Measurements from ENCODE around the gene GOT2. TPM values are rescaled to one million over a fixed set of nuclear protein-coding genes. Genes with fewer than 3 reads are reported as not detected.

The GOT2 gene
- total and polyA plus RNA-seq, 2 of the 8 experiments (the other 6 are each of a cell fraction or from before 2014, with no cell fraction given) = 62.9 to 223 TPM

DNA sequence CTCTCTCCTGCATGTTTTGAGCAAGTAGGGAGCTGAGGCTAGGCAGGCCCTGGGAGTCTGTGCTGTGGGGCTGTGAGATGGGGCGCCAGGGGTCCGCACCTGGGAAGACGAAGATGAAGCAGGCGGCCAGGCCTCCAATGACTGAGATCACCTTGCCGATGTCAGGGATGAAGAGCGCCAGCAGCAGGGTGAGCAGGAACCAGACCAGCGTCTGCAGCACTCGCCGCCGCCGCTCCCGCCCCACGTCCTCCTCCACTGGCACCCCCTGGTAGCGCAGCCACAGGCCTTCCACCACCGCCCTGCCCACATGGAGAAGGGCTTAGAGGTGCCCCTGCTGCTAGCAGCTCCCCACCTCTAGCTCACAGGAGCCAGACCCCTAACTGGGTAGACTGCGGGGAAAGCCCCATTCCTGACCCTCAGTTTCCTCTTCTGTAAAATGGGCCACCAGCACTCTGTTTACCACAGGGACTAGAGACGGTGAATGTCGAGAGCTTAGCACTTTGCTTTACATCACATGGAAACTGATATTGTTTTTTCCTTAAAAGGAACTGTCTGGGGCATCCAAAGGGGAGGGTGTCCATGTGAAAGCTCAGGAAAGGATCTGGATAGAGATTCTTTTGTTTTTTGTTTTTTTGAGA is 63.1 kb downstream of the GOT2 start (continued):
- TF ChIP-seq YY1 (IDR thresholded peaks at IDR 0.05; ENCODE audit: low read depth, low read length) (no peak), JUND (IDR thresholded peaks at IDR 0.05; ENCODE audit: low read length) (no peak), NANOG (IDR thresholded peaks at IDR 0.05; ENCODE audit: insufficient read depth, low read depth, low read length, poor library complexity, severe bottlenecking) (no peak), CREB1 (IDR thresholded peaks at IDR 0.05) (no peak)
- TF ChIP-seq, protein P1, sequence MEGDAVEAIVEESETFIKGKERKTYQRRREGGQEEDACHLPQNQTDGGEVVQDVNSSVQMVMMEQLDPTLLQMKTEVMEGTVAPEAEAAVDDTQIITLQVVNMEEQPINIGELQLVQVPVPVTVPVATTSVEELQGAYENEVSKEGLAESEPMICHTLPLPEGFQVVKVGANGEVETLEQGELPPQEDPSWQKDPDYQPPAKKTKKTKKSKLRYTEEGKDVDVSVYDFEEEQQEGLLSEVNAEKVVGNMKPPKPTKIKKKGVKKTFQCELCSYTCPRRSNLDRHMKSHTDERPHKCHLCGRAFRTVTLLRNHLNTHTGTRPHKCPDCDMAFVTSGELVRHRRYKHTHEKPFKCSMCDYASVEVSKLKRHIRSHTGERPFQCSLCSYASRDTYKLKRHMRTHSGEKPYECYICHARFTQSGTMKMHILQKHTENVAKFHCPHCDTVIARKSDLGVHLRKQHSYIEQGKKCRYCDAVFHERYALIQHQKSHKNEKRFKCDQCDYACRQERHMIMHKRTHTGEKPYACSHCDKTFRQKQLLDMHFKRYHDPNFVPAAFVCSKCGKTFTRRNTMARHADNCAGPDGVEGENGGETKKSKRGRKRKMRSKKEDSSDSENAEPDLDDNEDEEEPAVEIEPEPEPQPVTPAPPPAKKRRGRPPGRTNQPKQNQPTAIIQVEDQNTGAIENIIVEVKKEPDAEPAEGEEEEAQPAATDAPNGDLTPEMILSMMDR (IDR thresholded peaks at IDR 0.05; ENCODE audit: control extremely low read depth in 1 of 3, insufficient read depth in 1 of 3, low read depth in 1 of 3, low read length in 3 of 3) = no peak
